UCSD-AML1 (cell line): ENCODE measurements around the gene CWF19L1.
A peak's percentile ranks its signal among the peaks of the same experiment; 100 is the strongest.

ENCODE experiments used
- DNase-seq: peaks from one replicate; lab custom pipeline; 2025; ENCODE audit not compliant: unreplicated experiment; lab: John Stamatoyannopoulos, UW

Gene CWF19L1

DNA sequence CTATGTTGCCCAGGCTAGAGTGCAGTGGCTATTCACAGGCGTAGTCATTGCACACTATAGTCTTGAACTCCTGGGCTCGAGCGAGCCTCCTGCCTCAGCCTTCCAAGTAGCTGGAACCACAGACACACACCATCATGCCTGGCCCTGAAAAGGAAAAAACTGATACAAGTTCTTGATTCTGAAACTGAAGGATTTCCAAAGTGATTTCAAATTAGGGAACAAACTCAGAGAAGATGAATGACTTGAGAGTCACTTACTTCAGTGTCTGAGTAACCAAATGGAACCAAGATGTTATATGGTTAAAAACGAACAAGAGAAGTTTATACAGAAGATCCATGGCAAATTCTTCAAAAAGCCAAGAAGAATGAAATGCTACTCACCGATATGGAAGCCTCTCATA, 14.4 kb downstream of the CWF19L1 start:
- DNase-seq: no peak

DNA sequence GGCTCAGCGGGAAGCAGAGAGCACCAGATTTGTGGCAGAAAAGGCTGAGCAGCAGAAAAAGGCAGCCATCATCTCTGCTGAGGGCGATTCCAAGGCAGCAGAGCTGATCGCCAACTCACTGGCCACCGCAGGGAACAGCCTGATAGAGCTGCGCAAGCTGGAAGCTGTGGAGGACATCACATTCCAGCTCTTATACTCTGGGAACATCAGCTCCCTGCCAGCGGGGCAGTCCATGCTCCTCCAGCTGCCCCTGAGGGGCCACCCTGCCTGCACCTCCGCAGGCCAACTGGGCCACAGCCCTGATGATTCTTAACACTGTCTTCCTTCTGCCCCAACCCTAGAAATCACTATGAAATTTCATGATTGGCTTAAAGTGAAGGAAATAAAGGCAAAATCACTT, 18.6 kb downstream of the CWF19L1 start:
- DNase-seq: no peak

DNA sequence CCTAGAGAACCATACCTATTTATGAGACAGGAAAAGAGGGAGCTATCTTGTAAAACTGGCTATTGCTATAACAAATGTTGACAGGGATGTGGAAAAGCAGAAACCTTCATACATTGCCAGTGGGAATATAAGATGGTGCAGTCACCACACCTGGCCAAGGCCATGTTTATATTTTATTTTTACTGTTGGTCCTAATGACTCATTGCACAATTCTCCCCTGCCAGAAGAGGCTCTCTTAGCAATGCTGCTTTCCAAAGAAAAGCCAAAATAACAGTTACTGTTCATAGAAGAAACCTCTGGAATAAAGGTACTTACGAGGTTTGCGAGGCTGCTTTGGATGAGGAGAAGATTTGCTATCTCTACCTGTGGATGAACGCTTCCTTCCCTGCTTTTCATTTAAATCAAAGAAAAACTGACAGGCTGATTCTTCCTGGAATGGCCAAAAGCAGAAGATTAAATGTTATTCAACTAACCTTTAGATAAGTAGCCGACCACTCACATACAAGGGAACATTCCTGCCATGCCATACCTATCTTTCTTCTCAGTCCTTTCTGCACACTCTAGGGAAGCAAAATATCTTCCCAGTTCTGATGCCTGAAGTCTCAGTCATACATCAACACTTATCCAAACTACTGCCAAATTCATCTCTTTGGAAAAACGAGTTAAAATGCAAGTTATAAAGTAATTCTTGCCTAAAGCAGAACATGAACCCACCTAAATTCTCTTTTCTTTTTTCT, 21.8 kb downstream of the CWF19L1 start:
- DNase-seq: no peak

DNA sequence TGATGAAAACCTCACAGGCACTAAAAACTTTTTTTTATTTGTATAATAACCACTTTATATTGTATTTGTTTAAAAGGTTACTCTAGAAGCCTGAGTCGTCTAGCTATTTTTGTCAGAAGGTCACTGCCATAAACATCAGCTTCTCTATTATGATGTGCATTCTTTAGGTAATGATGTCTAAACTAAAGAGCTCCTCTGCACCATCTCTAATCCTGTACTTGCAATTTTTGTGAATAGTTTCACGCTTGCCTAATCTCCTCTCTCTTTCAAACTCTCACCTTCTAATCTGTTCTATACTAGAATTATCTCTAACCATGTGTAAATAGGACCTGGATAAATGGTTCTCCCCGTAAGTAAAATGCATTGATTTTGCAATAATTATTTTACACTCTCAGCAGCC, 27.6 kb downstream of the CWF19L1 start:
- DNase-seq: no peak

DNA sequence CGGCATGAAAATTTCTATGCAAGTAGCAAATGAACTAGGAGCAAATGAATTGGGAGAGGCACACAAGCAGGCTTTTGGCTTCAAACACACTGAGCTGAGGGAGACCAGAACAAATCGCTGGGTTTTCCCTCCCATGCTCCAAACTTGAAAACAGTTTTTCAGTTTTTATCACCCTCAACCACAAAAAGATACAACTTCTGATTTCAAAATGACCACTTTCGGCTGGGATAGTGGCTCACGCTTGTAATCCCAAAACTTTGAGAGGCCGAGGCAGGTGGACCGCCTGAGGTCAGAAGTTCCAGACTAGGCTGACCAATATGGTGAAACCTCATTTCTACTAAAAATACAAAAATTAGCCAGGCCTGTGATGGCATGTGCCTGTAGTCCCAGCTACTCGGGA, 29.0 kb downstream of the CWF19L1 start:
- DNase-seq: no peak

GRCh38 chr10:100232101-100232500, 35.3 kb downstream of the CWF19L1 start:
- DNase-seq: no peak

GRCh38 chr10:100229819-100230422, 37.5 kb downstream of the CWF19L1 start:
- no peak for DNase-seq

DNA sequence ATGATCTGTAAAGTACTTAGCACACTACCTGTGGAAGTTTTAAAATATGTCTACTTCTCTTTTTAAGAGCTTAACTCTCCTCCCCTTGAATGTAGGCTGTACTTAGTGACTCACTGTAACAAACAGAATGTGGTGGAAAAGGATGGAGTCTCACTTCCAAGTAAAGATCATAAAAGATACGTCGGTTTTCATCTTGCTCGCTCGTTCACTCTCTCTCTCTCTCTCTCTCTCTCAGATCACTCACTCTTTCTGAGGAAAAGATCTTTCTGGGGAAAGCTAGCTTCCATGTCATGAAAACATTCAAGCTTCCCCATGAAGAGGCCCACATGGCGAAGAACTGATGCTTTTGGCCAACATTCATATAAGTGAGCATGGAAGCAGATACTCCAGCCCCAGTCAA, 43.6 kb downstream of the CWF19L1 start:
- DNase-seq: no peak

DNA sequence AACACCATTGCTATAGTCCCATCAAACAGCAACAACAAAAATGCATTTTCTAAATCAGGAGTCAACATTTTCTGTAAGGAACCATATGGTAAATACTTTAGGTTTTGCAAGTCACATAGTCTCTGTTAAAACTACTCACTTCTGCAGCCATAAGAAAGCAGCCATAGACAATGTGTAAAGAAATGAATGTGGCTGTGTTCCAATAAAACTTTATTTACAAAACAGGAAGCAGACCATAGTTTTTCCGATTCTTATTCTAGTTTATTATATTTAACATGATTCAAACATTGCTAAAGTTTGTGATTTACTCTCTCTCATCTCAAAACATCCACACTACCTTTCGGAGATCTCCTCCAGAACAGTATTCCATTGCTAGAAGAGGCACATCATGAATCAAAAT, 44.9 kb downstream of the CWF19L1 start:
- no peak for DNase-seq

DNA sequence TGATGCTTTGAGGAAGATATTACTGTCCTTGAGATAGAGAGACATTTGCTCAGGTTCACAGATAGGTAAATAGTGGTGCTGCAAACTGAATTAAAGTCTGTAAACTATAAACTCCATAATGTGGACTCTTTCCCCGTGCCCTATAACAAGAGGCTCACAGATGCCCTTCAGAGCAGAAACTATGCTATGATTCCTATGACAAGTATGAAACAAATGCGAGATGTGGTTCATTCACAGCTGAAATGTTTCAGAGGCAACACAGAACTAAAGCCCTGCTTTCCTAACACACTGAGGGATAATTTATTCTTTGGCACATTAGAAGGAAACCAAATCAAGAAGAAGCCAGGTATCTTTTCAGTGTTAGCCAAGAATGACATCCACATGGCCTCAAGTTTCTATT, 51.4 kb downstream of the CWF19L1 start:
- DNase-seq: no peak

DNA sequence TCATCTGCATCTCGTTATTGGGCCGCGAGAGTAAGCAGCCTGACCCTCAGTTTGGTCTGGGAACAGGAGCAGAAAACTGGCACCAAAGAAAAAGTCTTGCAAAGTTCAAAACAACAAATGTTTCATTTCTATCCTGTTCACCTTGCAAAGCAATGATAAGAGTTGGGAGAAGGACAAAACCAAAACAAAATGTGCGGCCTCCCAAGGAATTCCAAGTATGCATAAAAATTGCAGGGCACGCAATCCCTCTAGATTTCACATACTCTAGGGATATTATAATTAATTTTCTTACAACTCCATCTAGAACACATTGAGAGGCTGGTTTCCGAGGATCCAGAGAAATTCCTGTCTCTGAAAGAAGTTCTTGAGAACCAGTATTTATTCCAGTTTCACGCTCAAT, 58.1 kb downstream of the CWF19L1 start:
- DNase-seq: no peak

DNA sequence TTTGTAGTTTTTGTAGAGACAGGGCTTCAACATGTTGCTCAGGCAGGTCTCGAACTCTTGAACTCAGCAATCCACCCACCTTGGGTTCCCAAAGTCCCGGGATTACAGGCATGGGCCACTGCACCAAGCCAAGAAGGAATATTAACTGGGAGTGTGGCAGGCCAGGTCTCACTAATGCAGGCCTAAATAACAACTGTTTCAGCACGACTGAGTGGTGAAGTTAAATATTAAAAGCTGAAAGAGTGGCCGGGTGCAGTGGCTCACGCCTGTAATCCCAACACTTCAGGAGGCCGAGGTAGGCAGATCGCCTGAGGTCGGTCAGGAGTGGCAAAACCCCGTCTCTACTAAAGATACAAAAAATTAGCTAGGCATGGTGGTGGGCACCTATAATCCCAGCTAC, 59.2 kb downstream of the CWF19L1 start:
- DNase-seq: no peak

GRCh38 chr10:100204370-100204769, 63.1 kb downstream of the CWF19L1 start:
- DNase-seq: no peak

DNA sequence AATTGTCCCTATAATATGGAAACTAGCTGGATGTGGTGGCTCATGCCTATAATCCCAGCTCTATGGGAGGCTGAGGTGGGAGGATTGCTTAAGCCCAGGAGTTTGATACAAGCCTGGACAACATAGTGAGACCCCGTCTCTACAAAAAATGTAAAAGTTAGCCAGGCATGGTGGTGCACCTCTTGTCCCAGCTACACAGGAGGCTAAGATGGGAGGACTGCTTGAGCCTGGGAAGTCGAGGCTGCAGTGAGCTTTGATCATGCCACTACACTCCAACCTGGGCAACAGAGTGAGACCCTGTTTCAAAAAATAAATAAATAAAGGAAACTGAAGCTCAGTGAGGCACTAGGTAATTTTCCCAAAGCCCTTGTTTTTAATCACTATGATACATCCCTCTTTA, 65.9 kb downstream of the CWF19L1 start:
- no peak for DNase-seq

GRCh38 chr10:100194711-100195110, 72.7 kb downstream of the CWF19L1 start:
- DNase-seq: no peak

DNA sequence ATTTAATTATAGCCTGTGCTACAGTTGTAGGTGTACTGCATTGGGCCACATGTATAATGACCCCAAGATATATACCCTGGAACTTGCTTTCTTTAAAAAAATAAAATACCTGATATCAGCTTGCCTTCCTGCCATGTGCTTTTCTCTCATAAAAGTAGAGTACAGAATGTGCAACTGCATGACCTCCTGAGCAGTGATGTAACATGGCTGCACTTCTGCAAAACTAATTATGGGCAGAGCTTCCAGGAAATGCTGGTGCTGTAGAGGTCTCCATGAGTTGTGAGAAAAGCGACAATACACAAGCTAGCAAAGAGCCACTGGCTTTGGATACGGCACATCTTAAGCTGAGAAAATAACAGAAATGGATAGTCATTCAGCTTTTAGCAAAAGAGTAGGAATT, 75.1 kb downstream of the CWF19L1 start:
- DNase-seq: no peak

- DNase-seq: peak; percentile 41
Observed at GRCh38 chr10:100186253-100187212, 80.9 kb downstream of the CWF19L1 start.

DNA sequence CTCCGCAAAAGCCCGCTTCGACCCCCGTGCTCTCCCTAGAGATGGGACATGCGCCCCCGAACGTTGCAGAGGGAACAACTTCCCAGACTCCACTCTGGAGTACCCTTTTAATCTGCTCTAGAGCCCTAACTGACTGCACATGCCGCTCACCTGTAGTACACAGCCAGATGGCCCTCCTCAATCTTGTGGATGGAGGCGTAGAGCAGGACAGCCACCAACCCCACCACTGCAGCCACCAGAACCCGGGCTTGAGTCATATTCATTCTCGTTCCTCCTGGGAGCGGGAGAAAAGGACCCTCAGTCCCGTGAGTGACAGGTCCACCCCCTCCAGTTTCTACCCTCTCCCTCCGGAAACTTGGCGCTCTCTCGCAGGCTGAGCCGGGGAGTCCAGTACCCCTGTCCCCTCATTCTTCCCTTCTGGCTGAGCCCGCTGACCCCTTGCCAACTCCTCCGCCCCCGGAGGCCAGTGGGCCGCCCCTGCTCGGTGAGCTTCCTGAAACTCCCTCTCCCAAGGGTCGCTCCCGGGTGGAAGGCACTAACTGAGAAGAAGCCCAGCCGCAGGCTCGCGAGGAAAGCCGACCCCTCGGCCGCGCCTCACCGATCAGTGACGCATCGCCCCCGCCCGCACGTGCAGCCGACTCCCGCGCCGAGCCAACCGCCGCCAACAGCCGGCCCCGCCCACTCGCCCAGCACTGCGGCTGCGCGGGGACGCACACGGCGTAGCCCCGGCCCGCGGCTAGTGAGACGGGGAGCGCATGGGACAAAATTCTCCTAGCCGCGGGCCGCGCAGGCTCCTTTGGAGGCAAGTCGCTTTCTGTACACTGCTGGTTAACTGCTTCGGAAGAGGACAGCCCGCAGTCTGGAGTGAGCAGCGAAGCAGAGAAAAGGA, 81.8 kb downstream of the CWF19L1 start, which contains the start of gene ERLIN1:
Gene ERLIN1, minus strand, starts transcription at position 666 of the 889 bp plus-strand sequence. Its CDS starts 403 bp downstream, at position 263.
- peak; percentile 94 for DNase-seq

DNA sequence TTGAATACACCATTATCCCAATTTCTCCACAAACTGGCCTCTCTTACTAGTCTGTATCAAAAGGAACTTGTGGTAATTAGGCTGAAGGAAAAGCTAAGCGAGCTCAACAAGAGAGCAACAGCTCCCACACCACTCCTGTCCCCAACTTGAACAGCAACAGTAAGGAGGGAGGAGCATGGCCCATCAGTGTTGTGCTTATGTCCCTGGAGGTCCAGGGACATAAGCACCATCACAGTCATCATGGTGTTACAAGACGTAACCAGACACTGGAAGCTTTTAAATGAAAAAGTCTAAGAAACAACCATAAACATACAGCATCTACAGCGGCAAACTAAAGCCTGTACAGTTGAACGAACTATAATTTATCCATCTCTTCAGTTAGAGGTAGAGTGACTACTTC, 82.6 kb downstream of the CWF19L1 start:
- peak; percentile 9 for DNase-seq

DNA sequence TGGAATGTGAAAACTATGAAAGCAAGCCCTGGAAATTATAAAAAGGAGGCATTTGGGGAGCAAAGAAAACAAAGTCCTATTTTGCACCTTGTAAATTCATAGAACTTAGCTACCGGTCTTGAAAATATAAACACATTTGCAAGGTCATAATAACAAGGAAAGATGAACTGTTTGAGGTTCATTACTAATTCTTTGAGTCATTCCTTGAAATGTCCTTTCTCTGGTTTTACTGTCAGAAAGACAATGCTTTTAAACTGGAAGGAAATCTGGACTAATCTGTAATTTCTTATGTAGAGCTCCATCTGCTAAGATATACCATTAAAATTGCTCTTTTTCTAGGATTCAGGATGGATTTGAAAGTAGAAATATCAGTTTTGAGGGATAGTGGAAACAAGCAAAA, 83.0 kb downstream of the CWF19L1 start:
- DNase-seq: no peak

DNA sequence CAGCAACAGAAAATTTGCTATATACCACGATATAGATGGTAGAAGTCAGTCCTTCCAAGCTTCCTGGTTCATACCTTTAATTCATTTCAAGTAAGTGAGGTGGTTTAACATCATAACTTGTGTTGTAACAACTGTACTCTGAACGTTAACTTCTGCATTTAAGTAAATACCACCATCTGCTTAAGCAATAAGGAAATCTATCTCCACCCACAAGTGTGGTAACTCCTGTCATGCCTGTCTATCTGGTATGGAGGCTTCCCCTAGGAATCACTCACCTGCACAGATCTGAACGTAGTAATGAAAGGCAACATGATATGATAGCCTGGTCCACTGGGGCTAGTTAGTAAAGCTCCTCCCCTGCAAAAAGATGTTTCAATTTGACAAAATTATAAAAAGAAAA, 84.0 kb downstream of the CWF19L1 start:
- DNase-seq: no peak
